ENCODE measurements around the gene USHBP1. TPM values are rescaled to one million over a fixed set of nuclear protein-coding genes. Genes with fewer than 3 reads are reported as not detected.
A peak's percentile ranks its signal among the peaks of the same experiment; 100 is the strongest.

The USHBP1 gene
- total RNA-seq, 2 experiments from 2014 or later, result not detected

DNA sequence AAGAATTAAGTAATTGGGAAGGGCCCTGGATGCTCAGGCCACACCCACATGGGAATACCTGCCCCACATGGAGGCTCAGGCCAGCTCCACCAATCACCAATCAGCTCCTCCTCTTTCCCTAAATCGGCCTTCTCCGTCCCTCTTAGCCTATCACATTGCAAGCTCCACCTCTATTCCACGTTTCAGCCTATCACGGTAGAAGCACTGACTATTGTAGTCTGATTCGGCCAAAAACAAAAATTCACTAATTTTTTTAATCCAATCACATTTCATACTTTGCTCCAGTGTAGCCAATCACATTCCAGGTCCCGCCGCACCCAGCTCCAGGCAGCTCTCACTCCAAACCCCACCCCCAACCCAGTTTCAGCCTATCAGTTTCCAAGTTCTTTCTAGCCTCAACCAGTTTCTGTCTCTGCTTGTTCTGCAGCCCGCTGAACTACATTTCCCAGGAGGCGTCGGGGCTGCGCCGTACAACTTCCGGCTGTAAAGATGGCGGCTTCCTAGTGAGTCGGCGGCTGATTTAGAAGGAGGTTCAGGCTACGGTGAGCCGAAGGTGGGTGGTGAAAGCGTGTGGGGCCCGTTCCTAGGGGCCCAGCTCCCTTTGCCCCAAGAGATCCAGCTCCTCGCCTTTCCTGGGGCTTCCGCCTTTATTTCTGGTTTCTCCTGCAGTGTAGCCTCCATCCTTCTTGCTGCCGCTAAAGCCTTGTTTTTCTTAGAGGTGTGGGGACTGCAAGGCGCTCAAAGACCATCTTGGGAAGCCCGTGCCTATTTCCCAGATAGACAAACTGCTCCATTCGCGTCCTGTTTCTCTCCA is 2.6 kb upstream of the USHBP1 start, which contains the start of gene BABAM1:
BABAM1 (plus strand) TSS at position 469 of the 814 bp plus-strand sequence. CDS start 1,364 bp downstream, outside the sequence.
- DNase-seq, result peak; percentile 99
- ATAC-seq, result peak; percentile 97
- H3K9me3 Mint-ChIP-seq (ENCODE audit: low read depth), result no peaks in the 10 kb centered on the region
- H3K27me3 Mint-ChIP-seq, result no peaks in the 10 kb centered on the region
- H3K27ac Mint-ChIP-seq, result peak within 1 kb of the TSS; percentile 78
- H3K4me1 Mint-ChIP-seq, result peaks cover 25% of the 10 kb centered on the region
- CTCF ChIA-PET, result interaction anchor here (0.6 to 12.2 kb wide), 18 partner anchors 8 to 307 kb away, joined by 3 to 132 read pairs (median 4); partner anchors contain the start of genes ANKLE1, DDA1, MRPL34 and OCEL1
- H3K36me3 Mint-ChIP-seq, result peaks cover 8% of the 10 kb centered on the region
- H3K4me3 Mint-ChIP-seq, result peak within 1 kb of the TSS; percentile 91

DNA sequence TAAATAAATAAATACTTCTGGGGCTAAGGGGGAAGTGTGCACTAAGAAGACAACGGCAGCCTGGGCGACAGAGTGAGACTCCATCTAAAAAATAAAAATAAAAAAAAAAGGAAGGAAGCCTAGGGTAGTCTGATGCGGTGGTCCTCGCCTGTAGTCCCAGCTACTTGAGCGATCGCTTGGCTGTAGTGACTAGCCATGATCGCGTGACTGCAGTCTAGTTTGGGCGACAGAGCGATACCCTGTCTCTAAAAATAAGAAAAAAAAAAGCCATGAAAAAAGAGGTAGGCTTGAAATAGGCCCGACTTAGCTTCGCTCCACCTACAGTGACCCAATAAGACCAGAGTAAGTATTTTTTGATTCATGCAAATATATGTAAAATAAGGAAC is 2.0 kb upstream of the USHBP1 start:
- CTCF ChIA-PET, result interaction anchor here (0.6 to 12.2 kb wide), 15 partner anchors 9 to 307 kb away, joined by 3 to 132 read pairs (median 4); partner anchors contain the start of genes ANKLE1, DDA1, MRPL34 and OCEL1
- DNase-seq, result no peak
- H3K9me3 Mint-ChIP-seq (ENCODE audit: low read depth), result no peaks in the 10 kb centered on the region
- peak overlapping the region; percentile 91 for H3K4me3 Mint-ChIP-seq
- peaks cover 7% of the 10 kb centered on the region for H3K36me3 Mint-ChIP-seq
- peak overlapping the region; percentile 78 for H3K27ac Mint-ChIP-seq
- ATAC-seq, result no peak
- H3K27me3 Mint-ChIP-seq, result no peaks in the 10 kb centered on the region
- H3K4me1 Mint-ChIP-seq, result peaks cover 25% of the 10 kb centered on the region

GRCh38 chr19:17266026-17266425 is 1.5 kb upstream of the USHBP1 start:
- CTCF ChIA-PET, result interaction anchor here (0.8 to 12.2 kb wide), 14 partner anchors 9 to 308 kb away, joined by 3 to 132 read pairs (median 4); partner anchors contain the start of genes ANKLE1, DDA1 and MRPL34
- Mint-ChIP-seq H3K27ac (no peak overlapping the region), H3K9me3 (ENCODE audit: low read depth) (no peaks in the 10 kb centered on the region), H3K4me3 (no peak overlapping the region), H3K27me3 (no peaks in the 10 kb centered on the region), H3K4me1 (peaks cover 26% of the 10 kb centered on the region), H3K36me3 (peaks cover 2% of the 10 kb centered on the region)
- ATAC-seq, result no peak
- DNase-seq, result no peak

DNA sequence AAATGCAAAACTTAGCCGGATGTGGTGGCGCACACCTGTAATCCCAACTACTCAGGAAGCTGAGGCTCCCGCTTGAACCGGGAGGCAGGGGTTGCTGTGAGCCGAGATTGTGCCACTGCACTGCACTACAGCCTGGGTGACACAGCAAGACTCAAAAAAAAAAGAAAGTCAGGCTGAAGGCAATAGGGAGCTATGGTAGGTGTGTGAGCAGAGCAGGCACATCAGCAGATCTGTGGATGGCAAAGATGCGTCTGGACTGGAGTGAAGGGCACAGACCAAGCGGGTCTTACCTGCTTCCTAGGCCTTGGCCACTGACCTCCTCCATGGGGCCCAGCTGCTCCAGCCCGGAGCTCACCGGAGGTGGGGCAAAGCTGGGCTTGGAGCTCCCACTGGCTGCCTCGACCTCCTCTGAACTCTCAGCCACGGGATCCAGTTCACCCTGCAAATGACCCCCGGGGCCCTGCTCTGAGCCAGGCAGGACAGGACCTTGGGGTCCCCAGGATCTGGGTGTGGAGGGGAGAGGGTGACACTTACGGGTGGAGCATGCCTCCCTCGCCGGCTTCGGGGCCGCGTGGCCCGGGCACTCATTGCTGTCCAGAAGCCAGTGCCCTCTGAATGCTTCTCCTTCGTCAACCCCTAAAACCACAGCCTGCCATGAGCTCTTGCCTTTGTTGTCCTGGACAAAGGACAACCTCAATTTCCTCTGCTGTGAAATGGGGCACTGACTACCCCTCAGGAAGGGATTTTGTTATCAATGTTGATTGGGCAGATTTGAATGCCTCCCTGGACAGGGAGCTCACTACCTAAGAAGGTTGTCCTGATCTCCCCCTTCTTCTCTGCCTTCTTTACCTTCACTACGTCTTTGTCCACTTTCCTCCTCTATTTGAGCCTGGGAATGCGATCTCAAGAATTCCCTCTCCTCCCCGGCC is 569 bp downstream of the USHBP1 start:
- Mint-ChIP-seq H3K4me1 (peaks cover 30% of the 10 kb centered on the region), H3K27ac (no peak overlapping the region), H3K36me3 (no peaks in the 10 kb centered on the region), H3K4me3 (no peak overlapping the region), H3K27me3 (no peaks in the 10 kb centered on the region), H3K9me3 (ENCODE audit: low read depth) (no peaks in the 10 kb centered on the region)
- CTCF ChIA-PET, result interaction anchor here (1.1 to 12.2 kb wide), 6 partner anchors 9 to 495 kb away, joined by 3 to 132 read pairs (median 4); partner anchors contain the start of gene ANKLE1
- no peak for DNase-seq
- ATAC-seq, result no peak

- Mint-ChIP-seq H3K4me3 (no peak overlapping the region), H3K9me3 (ENCODE audit: low read depth) (no peaks in the 10 kb centered on the region), H3K4me1 (peaks cover 20% of the 10 kb centered on the region), H3K36me3 (no peaks in the 10 kb centered on the region), H3K27ac (no peak overlapping the region), H3K27me3 (no peaks in the 10 kb centered on the region)
- no peak for DNase-seq
- ATAC-seq, result no peak
- CTCF ChIA-PET, result interaction anchor here (0.8 to 12.2 kb wide), 4 partner anchors 20 to 32 kb away, joined by 3 to 132 read pairs (median 4); partner anchors contain the start of gene ANKLE1
Observed at GRCh38 chr19:17262557-17262956, 2.0 kb downstream of the USHBP1 start.

DNA sequence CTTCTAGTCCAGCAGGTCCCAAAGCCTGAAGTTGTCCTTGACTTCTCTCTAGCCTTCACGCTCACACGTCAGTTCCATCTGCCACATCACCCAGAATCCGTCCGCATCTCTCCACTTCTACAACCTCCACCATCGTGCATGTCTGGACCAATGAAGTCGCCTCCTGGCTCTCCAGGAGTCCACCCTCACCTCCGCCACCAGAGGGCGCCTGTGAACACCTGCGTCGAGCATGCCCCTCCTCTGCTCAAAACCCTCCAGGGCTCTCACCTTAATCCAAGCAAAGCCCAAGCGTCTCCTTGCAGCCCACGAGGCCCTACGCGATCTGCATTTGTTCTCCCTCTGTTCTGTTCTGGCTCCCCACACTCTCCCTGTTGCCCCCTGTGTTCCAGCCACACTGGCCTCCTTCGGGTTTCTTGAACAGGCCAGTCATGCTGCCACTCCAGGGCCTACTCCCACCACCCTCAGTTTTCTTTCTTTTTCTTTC is 3.7 kb downstream of the USHBP1 start:
- CTCF ChIA-PET, result interaction anchor here (0.6 to 12.2 kb wide), 20 partner anchors 9 to 843 kb away, joined by 3 to 132 read pairs (median 4); partner anchors contain the start of gene ANKLE1

GRCh38 chr19:17259934-17260333 is 4.6 kb downstream of the USHBP1 start:
- no peaks in the 10 kb centered on the region for H3K27me3 Mint-ChIP-seq
- peaks cover 12% of the 10 kb centered on the region for H3K4me1 Mint-ChIP-seq
- CTCF ChIA-PET, result interaction anchor here (0.5 to 12.2 kb wide), 17 partner anchors 8 to 252 kb away, joined by 3 to 132 read pairs (median 5); partner anchors contain the start of genes ANKLE1 and BABAM1
- no peaks in the 10 kb centered on the region for H3K9me3 Mint-ChIP-seq (ENCODE audit: low read depth)
- DNase-seq (no peak), ATAC-seq (no peak)
- H3K36me3 Mint-ChIP-seq, result no peaks in the 10 kb centered on the region
- no peak overlapping the region for H3K27ac Mint-ChIP-seq
- H3K4me3 Mint-ChIP-seq, result no peak overlapping the region

More for the DNA sequence above, 3.7 kb downstream of the USHBP1 start:
- Mint-ChIP-seq H3K36me3 (no peaks in the 10 kb centered on the region), H3K27ac (no peak overlapping the region), H3K27me3 (no peaks in the 10 kb centered on the region), H3K4me1 (peaks cover 13% of the 10 kb centered on the region), H3K4me3 (no peak overlapping the region), H3K9me3 (ENCODE audit: low read depth) (no peaks in the 10 kb centered on the region)
- peak; percentile 100 for ATAC-seq
- DNase-seq, result peak; percentile 94

DNA sequence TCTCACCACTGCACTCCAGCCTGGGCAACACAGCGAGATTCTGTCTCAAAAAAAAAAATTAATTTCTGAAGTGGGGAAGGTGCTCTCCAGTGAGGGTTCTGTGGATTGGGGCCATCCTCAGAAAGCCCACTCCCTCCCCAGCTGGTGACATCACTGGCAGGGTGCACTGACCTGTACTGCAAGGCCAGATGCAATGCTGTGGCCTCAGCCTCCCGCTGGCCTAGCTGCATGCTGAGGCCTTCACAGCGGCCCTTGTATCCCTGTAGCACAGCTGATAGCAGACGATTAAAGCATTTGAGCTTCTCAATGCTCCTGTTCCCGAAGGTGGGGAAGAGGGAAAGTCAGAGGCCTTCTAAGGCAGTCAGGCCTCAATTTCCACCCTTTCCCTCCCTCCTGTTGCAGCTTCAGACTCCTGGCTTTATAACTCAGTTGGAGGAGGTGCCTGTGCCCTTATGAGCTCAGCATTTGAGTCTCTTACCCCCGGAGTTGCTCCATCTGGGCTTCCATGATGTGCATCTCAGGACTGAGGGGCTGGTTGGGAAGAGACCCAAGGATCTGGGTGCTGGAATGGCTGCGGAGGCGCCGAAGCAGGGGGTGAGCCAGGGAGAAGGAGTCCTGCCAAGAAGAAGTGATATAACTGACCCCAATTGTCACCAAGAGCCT is 5.3 kb downstream of the USHBP1 start:
- H3K4me1 Mint-ChIP-seq, result peaks cover 6% of the 10 kb centered on the region
- no peaks in the 10 kb centered on the region for H3K36me3 Mint-ChIP-seq
- H3K27me3 Mint-ChIP-seq, result no peaks in the 10 kb centered on the region
- DNase-seq (no peak), ATAC-seq (no peak)
- no peaks in the 10 kb centered on the region for H3K9me3 Mint-ChIP-seq (ENCODE audit: low read depth)
- H3K27ac Mint-ChIP-seq, result no peak overlapping the region
- H3K4me3 Mint-ChIP-seq, result no peak overlapping the region
- CTCF ChIA-PET, result interaction anchor here (0.6 to 12.2 kb wide), 10 partner anchors 8 to 191 kb away, joined by 3 to 132 read pairs (median 10); partner anchors contain the start of genes ANKLE1 and BABAM1

DNA sequence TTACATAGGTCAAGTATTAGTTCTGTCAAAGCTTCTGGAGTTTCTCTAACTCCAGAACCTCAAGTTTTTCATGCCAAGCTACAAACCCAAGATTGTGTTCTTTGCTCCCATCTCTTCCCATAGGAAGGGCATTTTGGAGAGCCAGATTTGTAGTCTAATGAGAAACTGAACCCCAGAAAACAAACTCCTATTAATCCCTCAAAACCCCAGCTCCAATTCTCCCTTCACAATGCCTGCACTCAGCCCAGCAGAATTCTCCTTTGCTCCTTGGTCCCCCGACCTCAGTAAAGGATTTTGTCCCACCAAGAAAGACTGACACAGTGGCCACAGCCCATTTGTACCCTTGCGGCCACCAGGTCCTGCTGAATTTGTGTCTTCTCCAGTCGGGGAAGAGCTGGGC is 8.4 kb downstream of the USHBP1 start:
- H3K9me3 Mint-ChIP-seq (ENCODE audit: low read depth), result no peaks in the 10 kb centered on the region
- CTCF ChIA-PET, result interaction anchor here (1.1 to 1.3 kb wide), 2 partner anchors 26 to 36 kb away, joined by 3 to 5 read pairs; partner anchors contain the start of gene ANKLE1
- peaks cover 6% of the 10 kb centered on the region for H3K4me1 Mint-ChIP-seq
- H3K27me3 Mint-ChIP-seq, result no peaks in the 10 kb centered on the region
- no peak overlapping the region for H3K4me3 Mint-ChIP-seq
- H3K27ac Mint-ChIP-seq, result no peak overlapping the region
- ATAC-seq (no peak), DNase-seq (no peak)
- no peaks in the 10 kb centered on the region for H3K36me3 Mint-ChIP-seq

- no peak for DNase-seq
- H3K4me3 Mint-ChIP-seq, result no peak overlapping the region
- CTCF ChIA-PET, result interaction anchor here (0.9 to 1.4 kb wide), 4 partner anchors 9 to 37 kb away, joined by 3 to 5 read pairs (median 3); partner anchors contain the start of genes ANKLE1 and USHBP1
- H3K9me3 Mint-ChIP-seq (ENCODE audit: low read depth), result no peaks in the 10 kb centered on the region
- no peaks in the 10 kb centered on the region for H3K27me3 Mint-ChIP-seq
- ATAC-seq, result no peak
- no peaks in the 10 kb centered on the region for H3K36me3 Mint-ChIP-seq
- no peak overlapping the region for H3K27ac Mint-ChIP-seq
- H3K4me1 Mint-ChIP-seq, result no peaks in the 10 kb centered on the region
Observed at GRCh38 chr19:17255150-17255621, 9.4 kb downstream of the USHBP1 start.

DNA sequence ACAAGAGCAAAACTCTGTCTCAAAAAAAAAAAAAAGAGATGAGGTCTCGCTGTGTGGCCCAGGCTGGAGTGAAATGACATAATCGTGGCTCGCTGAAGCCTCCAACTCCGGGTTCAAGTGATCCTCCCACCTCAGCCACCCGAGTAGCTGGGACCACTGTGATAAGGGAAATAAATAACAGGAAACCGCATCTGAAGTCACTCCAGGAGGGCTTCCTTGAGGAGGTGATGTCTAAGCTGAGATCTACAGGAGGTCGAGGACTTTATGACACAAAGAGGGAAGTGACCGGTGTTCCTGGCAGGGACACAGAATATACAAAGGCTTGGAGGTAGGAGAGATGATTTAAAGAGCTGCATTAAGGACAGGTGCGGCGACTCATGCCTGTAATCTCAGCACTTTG is 9.9 kb downstream of the USHBP1 start:
- no peak overlapping the region for H3K27ac Mint-ChIP-seq
- H3K4me1 Mint-ChIP-seq, result no peaks in the 10 kb centered on the region
- ATAC-seq (no peak), DNase-seq (no peak)
- CTCF ChIA-PET, result interaction anchor here (0.9 to 1.4 kb wide), 2 partner anchors 9 to 12 kb away, joined by 3 read pairs; partner anchors contain the start of gene USHBP1
- no peak overlapping the region for H3K4me3 Mint-ChIP-seq
- no peaks in the 10 kb centered on the region for H3K9me3 Mint-ChIP-seq (ENCODE audit: low read depth)
- H3K36me3 Mint-ChIP-seq, result no peaks in the 10 kb centered on the region
- no peaks in the 10 kb centered on the region for H3K27me3 Mint-ChIP-seq
